ENCODE data around the gene ST8SIA1. TPM values are rescaled to one million over a fixed set of nuclear protein-coding genes. Genes with fewer than 3 reads are reported as not detected.

ST8SIA1 gene
- total RNA-seq, 1 donor from 2014 or later: 7.7 TPM

DNA sequence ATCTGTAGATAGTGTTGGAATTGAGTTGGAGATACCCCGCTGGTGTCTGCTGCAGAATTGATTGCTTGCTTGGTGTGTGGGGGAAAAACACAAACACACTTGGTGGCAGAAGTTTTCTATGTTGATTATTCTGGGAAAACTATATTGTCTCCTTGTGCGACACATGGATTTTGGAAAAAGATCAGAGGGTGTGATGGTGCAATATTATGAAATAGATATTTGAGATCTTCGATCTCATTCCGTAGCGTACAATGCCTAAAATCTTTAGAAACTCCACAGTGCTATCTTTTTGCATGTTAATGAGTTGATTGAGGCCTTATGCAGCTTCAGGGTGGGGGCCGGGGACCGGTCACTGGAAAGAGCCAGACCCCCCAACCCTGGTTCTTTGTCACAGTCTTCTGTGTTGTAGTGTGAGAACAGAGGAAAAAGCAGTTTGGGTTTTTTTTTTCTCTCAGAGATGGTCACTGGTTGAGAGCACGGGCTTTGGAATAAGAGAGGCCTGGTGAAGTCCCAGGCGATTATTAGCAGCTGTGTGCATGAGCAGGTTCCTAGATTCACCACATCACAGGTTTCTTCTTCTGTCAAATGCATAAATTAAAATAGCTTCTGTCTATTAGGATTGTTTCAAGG, 88.2 kb downstream of the ST8SIA1 start:
- FAIRE-seq: no peak
- Mint-ChIP-seq H3K9me3 (ENCODE audit: unreplicated experiment) (no peaks in the 10 kb centered on the region), H3K27me3 (ENCODE audit: low read depth, unreplicated experiment) (no peaks in the 10 kb centered on the region), H3K4me3 (ENCODE audit: unreplicated experiment) (no peak overlapping the region), H3K36me3 (ENCODE audit: low read depth, unreplicated experiment) (peaks cover 4% of the 10 kb centered on the region), H3K4me1 (ENCODE audit: low read depth, unreplicated experiment) (no peaks in the 10 kb centered on the region), H3K27ac (ENCODE audit: unreplicated experiment) (no peak overlapping the region)
- TF ChIP-seq, protein P1, sequence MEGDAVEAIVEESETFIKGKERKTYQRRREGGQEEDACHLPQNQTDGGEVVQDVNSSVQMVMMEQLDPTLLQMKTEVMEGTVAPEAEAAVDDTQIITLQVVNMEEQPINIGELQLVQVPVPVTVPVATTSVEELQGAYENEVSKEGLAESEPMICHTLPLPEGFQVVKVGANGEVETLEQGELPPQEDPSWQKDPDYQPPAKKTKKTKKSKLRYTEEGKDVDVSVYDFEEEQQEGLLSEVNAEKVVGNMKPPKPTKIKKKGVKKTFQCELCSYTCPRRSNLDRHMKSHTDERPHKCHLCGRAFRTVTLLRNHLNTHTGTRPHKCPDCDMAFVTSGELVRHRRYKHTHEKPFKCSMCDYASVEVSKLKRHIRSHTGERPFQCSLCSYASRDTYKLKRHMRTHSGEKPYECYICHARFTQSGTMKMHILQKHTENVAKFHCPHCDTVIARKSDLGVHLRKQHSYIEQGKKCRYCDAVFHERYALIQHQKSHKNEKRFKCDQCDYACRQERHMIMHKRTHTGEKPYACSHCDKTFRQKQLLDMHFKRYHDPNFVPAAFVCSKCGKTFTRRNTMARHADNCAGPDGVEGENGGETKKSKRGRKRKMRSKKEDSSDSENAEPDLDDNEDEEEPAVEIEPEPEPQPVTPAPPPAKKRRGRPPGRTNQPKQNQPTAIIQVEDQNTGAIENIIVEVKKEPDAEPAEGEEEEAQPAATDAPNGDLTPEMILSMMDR (IDR thresholded peaks at IDR 0.05; ENCODE audit: insufficient read depth, low read depth, low read length): no peak
- no peak for TF ChIP-seq EZH2 (IDR thresholded peaks at IDR 0.05; ENCODE audit: insufficient read depth, low read length)
- Histone ChIP-seq H3K4me2 (ENCODE audit: low read length) (no peak overlapping the region), H3K9ac (ENCODE audit: low read length) (no peak overlapping the region), H2AFZ (ENCODE audit: low read depth, low read length) (no peak overlapping the region), H3K27me3 (ENCODE audit: insufficient read depth, low read length) (no peaks in the 10 kb centered on the region), H3K4me3 (ENCODE audit: insufficient read depth, low read depth, low read length) (no peak overlapping the region), H3K36me3 (ENCODE audit: insufficient read depth, low read length) (no peaks in the 10 kb centered on the region), H3K27ac (ENCODE audit: low read depth, low read length) (no peak overlapping the region), H4K20me1 (ENCODE audit: insufficient read depth, low read length) (no peaks in the 10 kb centered on the region), H3K4me1 (ENCODE audit: insufficient read depth, low read length) (no peaks in the 10 kb centered on the region), H3K79me2 (ENCODE audit: insufficient read depth, low read length) (no peaks in the 10 kb centered on the region), H3K9me3 (ENCODE audit: insufficient read depth, low read depth, low read length) (no peaks in the 10 kb centered on the region)
- no peak for DNase-seq (ENCODE audit: low read depth)

DNA sequence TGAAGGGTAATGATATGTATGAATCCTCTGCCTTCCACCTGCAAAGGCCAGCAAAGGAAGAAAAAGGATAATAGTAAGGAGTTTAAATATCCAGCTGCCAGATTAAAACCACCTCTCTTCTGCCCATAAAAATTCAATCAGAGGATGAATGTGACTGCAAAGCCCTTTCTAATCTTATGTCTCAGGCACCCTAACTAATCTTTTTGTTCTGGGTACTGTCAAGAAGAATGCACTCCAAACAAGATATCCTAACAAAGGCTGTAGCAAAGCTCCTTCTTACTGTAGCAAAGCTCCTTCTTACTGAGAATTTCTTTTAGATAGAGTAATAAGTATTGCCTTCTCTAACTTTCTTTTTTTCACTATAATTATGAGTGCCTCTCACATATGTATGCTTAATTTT, 91.8 kb downstream of the ST8SIA1 start:
- Histone ChIP-seq H2AFZ (ENCODE audit: low read depth, low read length) (no peak overlapping the region), H4K20me1 (ENCODE audit: insufficient read depth, low read length) (no peaks in the 10 kb centered on the region), H3K4me1 (ENCODE audit: insufficient read depth, low read length) (no peaks in the 10 kb centered on the region), H3K27me3 (ENCODE audit: insufficient read depth, low read length) (no peaks in the 10 kb centered on the region), H3K79me2 (ENCODE audit: insufficient read depth, low read length) (no peaks in the 10 kb centered on the region), H3K36me3 (ENCODE audit: insufficient read depth, low read length) (no peaks in the 10 kb centered on the region), H3K4me2 (ENCODE audit: low read length) (no peak overlapping the region), H3K9me3 (ENCODE audit: insufficient read depth, low read depth, low read length) (no peaks in the 10 kb centered on the region), H3K27ac (ENCODE audit: low read depth, low read length) (no peak overlapping the region), H3K4me3 (ENCODE audit: insufficient read depth, low read depth, low read length) (no peak overlapping the region), H3K9ac (ENCODE audit: low read length) (no peak overlapping the region)
- Mint-ChIP-seq H3K27ac (ENCODE audit: unreplicated experiment) (no peak overlapping the region), H3K4me3 (ENCODE audit: unreplicated experiment) (no peak overlapping the region), H3K36me3 (ENCODE audit: low read depth, unreplicated experiment) (peaks cover 2% of the 10 kb centered on the region), H3K9me3 (ENCODE audit: unreplicated experiment) (no peaks in the 10 kb centered on the region), H3K27me3 (ENCODE audit: low read depth, unreplicated experiment) (no peaks in the 10 kb centered on the region), H3K4me1 (ENCODE audit: low read depth, unreplicated experiment) (no peaks in the 10 kb centered on the region)
- DNase-seq (ENCODE audit: low read depth) (no peak), FAIRE-seq (no peak)
- TF ChIP-seq, protein P1 (IDR thresholded peaks at IDR 0.05; ENCODE audit: insufficient read depth, low read depth, low read length): no peak
- TF ChIP-seq EZH2 (IDR thresholded peaks at IDR 0.05; ENCODE audit: insufficient read depth, low read length): no peak

DNA sequence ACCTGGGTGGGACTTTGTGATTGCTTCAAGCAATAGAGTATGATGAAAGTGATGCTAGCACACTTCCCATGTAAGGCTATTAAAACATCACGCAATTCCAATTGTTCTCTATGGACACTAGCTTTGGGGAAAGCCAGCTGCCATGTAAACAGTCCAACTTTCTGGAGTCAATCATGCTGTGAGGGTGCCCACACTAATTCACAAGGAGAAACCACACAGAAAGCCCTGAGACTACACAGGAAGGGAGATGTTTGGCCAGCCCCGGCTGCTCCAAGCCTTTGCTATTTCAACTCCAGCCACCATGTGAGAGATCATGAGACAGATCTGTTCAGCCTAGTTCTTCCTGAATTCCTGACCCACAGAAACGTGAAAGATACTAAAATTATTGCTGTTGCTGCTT, 96.3 kb downstream of the ST8SIA1 start:
- Histone ChIP-seq H3K27ac (ENCODE audit: low read depth, low read length) (no peak overlapping the region), H4K20me1 (ENCODE audit: insufficient read depth, low read length) (no peaks in the 10 kb centered on the region), H3K4me1 (ENCODE audit: insufficient read depth, low read length) (no peaks in the 10 kb centered on the region), H3K4me3 (ENCODE audit: insufficient read depth, low read depth, low read length) (no peak overlapping the region), H3K9me3 (ENCODE audit: insufficient read depth, low read depth, low read length) (no peaks in the 10 kb centered on the region), H3K4me2 (ENCODE audit: low read length) (no peak overlapping the region), H3K27me3 (ENCODE audit: insufficient read depth, low read length) (no peaks in the 10 kb centered on the region), H2AFZ (ENCODE audit: low read depth, low read length) (no peak overlapping the region), H3K36me3 (ENCODE audit: insufficient read depth, low read length) (no peaks in the 10 kb centered on the region), H3K9ac (ENCODE audit: low read length) (no peak overlapping the region), H3K79me2 (ENCODE audit: insufficient read depth, low read length) (no peaks in the 10 kb centered on the region)
- H3K36me3 Mint-ChIP-seq (ENCODE audit: low read depth, unreplicated experiment): no peaks in the 10 kb centered on the region
- DNase-seq (ENCODE audit: low read depth) (no peak), FAIRE-seq (no peak)
- no peak overlapping the region for H3K4me3 Mint-ChIP-seq (ENCODE audit: unreplicated experiment)
- H3K4me1 Mint-ChIP-seq (ENCODE audit: low read depth, unreplicated experiment): peaks cover 5% of the 10 kb centered on the region
- no peaks in the 10 kb centered on the region for H3K27me3 Mint-ChIP-seq (ENCODE audit: low read depth, unreplicated experiment)
- TF ChIP-seq, protein P1 (IDR thresholded peaks at IDR 0.05; ENCODE audit: insufficient read depth, low read depth, low read length): no peak
- TF ChIP-seq EZH2 (IDR thresholded peaks at IDR 0.05; ENCODE audit: insufficient read depth, low read length): no peak
- no peaks in the 10 kb centered on the region for H3K9me3 Mint-ChIP-seq (ENCODE audit: unreplicated experiment)
- peak overlapping the region; percentile 9 for H3K27ac Mint-ChIP-seq (ENCODE audit: unreplicated experiment)
